Ovary (tissue), 3 donors: ENCODE data around the gene TENM4.

ENCODE experiments used
- POLR2A ChIP-seq: fragments of 450-650 bp; IDR thresholded peaks from one replicate; pipeline ENCODE4 v1.6.1; 2017; ENCODE audit warnings: antibody characterized with exemption, mild to moderate bottlenecking, moderate library complexity
- TF ChIP-seq, protein P1 (sequence below), 3 donors: fragments of 450-650 bp in 2 of 3; fragments of 200-600 bp in 1 of 3; IDR thresholded peaks; one replicate each; pipeline versions ENCODE4 v1.5.1 to v1.8.0; 2016 to 2022; ENCODE audit warnings: antibody characterized with exemption in 3 of 3, mild to moderate bottlenecking in 1 of 3
- donor health status: DM: no; HTN: no; CAD: no.

DNA sequence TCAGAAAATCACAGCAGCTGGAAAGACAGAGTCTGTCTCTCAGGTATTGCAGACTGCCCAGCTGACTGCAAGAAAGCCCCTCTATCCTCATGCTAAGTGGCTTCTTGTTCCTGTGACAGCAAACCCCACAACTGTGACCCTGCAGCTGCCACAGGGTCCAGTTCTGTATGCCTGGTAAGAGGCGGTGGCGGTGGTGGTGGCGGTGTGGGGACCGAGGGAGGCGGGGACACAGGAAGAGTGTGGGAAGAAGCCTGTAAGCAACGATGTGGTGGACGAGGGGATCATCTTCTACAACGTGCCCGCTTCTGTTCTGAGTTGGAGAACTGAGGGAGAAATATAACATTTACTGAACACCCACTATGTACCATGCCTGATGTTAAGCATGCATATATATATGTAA, 112.4 kb downstream of the TENM4 start:
- TF ChIP-seq, protein P1, sequence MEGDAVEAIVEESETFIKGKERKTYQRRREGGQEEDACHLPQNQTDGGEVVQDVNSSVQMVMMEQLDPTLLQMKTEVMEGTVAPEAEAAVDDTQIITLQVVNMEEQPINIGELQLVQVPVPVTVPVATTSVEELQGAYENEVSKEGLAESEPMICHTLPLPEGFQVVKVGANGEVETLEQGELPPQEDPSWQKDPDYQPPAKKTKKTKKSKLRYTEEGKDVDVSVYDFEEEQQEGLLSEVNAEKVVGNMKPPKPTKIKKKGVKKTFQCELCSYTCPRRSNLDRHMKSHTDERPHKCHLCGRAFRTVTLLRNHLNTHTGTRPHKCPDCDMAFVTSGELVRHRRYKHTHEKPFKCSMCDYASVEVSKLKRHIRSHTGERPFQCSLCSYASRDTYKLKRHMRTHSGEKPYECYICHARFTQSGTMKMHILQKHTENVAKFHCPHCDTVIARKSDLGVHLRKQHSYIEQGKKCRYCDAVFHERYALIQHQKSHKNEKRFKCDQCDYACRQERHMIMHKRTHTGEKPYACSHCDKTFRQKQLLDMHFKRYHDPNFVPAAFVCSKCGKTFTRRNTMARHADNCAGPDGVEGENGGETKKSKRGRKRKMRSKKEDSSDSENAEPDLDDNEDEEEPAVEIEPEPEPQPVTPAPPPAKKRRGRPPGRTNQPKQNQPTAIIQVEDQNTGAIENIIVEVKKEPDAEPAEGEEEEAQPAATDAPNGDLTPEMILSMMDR (IDR thresholded peaks at IDR 0.05): no peak
- TF ChIP-seq POLR2A: no peak
